Renal cortex interstitium (tissue), 11 donors: ENCODE data around the gene LHPP. TPM values are rescaled to one million over a fixed set of nuclear protein-coding genes. Genes with fewer than 3 reads are reported as not detected.

ENCODE experiments used
- DNase-seq, 11 donors: peaks; one replicate each; pipeline ENCODE4 v3.0.0-alpha.2; 2013; ENCODE audit warnings: low read depth in 9 of 11, low spot score in 4 of 11; ENCODE audit errors: extremely low read depth in 1 of 11
- polyA plus RNA-seq, 3 donors: library from polyadenylated mRNA; unstranded; fragments of 120-200 nt; gene quantifications; one replicate each; pipeline ENCODE4 v1.2.1, GENCODE V29; 2013; ENCODE audit not compliant: insufficient read length in 3 of 3

Gene LHPP
- polyA plus RNA-seq, 3 donors, result 16.5 to 24.8 (median 22.0) TPM

- DNase-seq, result no peak
Observed at GRCh38 chr10:124524991-124525653, 63.5 kb downstream of the LHPP start.

- no peak for DNase-seq
Observed at GRCh38 chr10:124525751-124526600, 64.4 kb downstream of the LHPP start.

GRCh38 chr10:124526621-124527267 is 65.1 kb downstream of the LHPP start:
- DNase-seq, result no peak

GRCh38 chr10:124527874-124528395 is 66.3 kb downstream of the LHPP start:
- no peak for DNase-seq

- no peak for DNase-seq
Observed at GRCh38 chr10:124529661-124530214, 68.1 kb downstream of the LHPP start.

GRCh38 chr10:124530215-124530665 is 68.6 kb downstream of the LHPP start:
- peak in 9 of 11 donors; percentile 56 to 79 (median 65) for DNase-seq

GRCh38 chr10:124530816-124531215 is 69.2 kb downstream of the LHPP start:
- DNase-seq, result no peak

GRCh38 chr10:124532106-124532641 is 70.6 kb downstream of the LHPP start:
- DNase-seq, result no peak

- DNase-seq, result no peak
Observed at GRCh38 chr10:124532788-124533187, 71.2 kb downstream of the LHPP start.

GRCh38 chr10:124533266-124533665 is 71.6 kb downstream of the LHPP start:
- no peak for DNase-seq

- DNase-seq, result peak in 1 of 11 donors; percentile 43
Observed at GRCh38 chr10:124534231-124534798, 72.7 kb downstream of the LHPP start.

- no peak for DNase-seq
Observed at GRCh38 chr10:124534826-124535601, 73.4 kb downstream of the LHPP start.

- DNase-seq, result no peak
Observed at GRCh38 chr10:124535731-124536495, 74.3 kb downstream of the LHPP start.

- no peak for DNase-seq
Observed at GRCh38 chr10:124536496-124537050, 75.0 kb downstream of the LHPP start.

- no peak for DNase-seq
Observed at GRCh38 chr10:124537166-124537725, 75.6 kb downstream of the LHPP start.

GRCh38 chr10:124537891-124538290 is 76.3 kb downstream of the LHPP start:
- DNase-seq, result no peak

GRCh38 chr10:124538706-124539105 is 77.1 kb downstream of the LHPP start:
- no peak for DNase-seq
